Activated CD8-positive, alpha-beta memory T cell treated with anti-CD3 and anti-CD28 coated beads, Interleukin-2, amount 50 U/mL, for 1 hour (primary cell): Measurements from ENCODE around the gene DFFB.

Source experiments
- DNase-seq: peaks from one replicate; pipeline ENCODE4 v3.0.0-alpha.2; 2020; ENCODE audit errors: extremely low read depth

Gene DFFB

DNA sequence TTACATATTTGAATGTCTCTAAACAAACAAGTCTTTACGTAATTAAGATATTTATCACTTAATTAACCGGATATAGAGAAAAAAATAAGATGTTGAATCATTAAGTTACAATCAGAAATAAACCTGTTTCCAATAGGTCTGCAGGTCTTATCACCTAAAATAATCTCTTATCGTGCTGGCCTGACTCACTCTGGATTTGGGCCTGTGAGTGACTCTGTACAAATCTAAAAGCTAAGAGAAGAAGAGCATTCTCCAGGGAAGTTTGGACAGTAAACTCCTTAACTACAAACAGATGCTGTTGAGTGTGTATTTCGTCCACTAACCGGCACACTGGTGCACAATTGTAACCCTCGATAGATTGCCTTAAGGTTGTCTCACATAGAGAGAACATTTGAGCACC is 25.6 kb upstream of the DFFB start:
- DNase-seq = no peak

DNA sequence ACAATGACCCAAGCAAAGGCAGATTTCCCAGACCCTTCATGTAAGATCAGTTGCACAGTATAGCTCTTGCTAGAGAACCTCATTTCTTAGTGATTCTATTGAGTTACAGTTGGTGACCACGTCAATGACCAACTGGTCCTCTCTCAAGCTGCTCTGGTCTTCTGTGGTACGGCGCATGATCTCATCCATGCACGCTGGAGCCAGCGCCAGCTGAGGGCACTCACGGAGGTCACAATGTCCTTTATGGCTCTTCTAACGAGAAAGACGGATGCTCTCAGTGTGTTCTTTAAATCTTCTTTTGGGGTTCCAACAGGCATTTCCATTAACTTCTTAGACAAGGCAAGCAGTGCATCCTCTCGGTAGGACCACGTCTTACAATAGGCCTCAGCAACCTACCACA is 22.6 kb upstream of the DFFB start:
- no peak for DNase-seq

DNA sequence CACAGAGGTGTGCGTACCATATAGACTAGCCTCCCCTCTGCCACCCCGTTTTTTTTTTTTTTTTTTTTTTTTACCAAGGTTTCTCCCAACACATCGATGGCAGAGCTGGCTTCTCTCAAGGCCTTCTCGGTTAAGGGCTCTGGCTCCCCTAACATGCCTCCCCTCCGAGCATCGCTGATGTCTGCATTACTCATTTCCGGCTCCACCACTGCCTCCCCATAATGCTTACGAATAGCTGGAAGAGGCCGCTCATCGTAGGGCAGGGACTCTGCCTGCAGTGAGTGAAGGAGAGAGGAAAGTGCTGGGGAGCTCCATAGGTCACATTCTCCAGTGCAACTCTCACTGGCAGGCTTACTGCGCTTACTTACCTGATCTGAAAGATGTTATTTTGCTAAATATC is 20.9 kb upstream of the DFFB start:
- DNase-seq = no peak

DNA sequence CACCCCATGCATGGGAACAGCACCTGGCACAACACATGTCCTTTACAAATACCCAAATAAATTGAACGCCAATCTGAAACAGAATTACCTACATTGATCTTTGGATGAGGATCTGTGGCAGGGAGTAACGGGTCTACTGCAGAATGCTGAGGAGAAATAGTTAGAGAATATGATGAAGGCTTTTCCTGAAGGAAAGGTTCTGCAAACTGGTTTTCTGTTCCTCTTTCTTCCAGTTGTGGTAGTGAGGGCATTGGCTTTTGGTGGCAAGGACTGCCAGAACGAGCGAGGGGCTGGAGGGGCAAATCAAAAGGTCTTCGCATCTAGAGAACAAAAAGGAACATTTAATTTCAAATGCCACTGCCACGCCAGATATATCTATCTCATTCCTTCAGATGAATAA is 20.1 kb upstream of the DFFB start:
- DNase-seq = no peak

- no peak for DNase-seq
These were observed 19.6 kb upstream of the DFFB start for GRCh38 chr1:3837685-3838084.

DNA sequence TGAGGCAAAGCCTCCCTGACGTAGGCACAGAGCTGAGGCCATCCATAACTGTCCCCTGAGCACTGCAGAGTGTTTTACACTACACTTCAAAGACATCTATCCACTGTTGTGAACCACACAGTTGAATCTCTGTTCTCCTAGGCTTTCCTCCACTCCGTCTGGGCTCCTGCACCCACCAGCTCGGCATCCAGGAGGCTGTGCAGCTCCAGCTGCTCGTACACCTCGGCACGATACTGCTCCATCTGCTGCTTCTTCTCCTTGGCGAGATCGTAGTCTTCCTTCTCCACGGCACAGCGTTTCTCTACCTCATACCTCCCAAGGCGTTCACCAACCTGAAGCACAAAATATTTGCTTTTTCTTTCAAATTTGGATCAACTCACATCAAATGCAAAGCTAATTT is 18.5 kb upstream of the DFFB start:
- no peak for DNase-seq

GRCh38 chr1:3841491-3841890 is 15.8 kb upstream of the DFFB start:
- DNase-seq = no peak

DNA sequence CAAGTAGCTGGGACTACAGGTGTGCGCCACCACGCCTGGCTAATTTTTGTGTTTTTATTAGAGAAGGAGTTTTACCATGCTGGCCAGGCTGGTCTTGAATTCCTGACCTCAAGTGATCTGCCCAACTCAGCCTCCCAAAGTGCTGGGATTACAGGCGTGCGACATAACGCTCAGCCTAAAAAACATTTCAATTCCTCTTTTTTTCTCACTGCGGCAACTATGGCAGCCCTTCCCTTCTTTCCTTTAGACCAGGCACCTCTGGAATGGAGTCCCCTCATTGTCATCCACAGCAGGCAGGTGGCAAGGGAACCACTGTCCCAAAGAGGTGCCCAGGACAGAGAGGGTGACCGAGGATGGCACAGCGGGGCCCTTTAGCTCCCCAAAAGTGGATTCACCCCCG is 14.4 kb upstream of the DFFB start:
- no peak for DNase-seq

DNA sequence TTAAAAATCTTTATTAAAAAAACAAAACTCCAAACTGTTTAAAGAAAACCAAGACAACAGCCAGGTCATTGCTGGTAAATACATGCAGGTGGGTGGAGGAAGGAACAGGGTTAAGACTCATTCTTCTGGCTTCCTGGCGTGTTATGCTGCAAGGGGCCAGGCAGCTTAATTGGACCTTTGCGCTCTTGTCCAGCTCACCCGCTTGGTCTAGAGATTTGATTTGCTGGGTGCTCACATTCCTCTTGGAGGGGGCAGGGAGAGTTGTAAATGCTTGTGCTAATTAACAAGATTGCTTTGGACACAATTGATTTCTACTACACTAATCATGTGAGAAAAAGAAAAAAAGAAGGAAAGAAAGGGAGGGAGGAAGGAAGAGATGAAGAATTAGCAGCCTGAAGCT is 10.7 kb upstream of the DFFB start:
- DNase-seq = no peak

DNA sequence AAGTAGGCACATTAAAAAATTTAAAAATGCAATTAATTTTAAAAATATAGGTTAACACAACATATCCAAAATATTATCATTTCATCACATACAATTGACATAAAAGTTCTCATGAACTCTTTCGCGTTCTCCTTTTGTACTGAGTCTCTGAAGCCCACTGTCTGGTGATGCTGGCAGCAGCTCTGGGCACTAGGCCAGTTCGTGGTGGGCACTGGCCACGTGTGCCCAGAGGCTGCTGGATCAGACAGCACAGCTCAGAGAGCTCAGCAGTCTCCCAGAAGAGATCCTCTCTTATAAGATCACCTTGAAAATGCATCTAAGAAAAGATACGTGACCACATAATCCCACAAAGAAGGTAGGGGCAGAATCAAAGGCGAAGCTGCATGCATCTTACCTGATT is 10.2 kb upstream of the DFFB start:
- no peak for DNase-seq

DNA sequence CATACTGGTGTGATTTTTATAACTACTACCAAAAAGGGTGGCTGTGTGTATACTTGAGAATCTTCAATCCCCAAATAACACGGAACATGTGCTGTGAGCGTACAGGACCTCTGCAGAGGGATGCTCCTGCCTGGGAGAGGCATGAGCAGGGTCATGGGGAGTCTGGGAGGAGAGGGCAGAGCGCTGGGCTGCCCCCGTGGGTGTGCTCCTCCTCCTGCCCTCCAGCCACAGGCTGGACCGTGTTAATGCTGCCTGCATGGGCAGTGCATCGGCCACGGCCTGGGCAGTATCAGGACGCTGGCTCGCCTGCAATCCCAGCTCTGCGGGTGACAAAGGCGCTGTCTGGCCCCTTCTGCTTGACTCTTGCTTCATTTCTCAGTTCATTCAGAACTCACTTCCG is 6.4 kb upstream of the DFFB start:
- DNase-seq = no peak

GRCh38 chr1:3851292-3851691 is 6.0 kb upstream of the DFFB start:
- DNase-seq = no peak

GRCh38 chr1:3852091-3852490 is 5.2 kb upstream of the DFFB start:
- DNase-seq = no peak

DNA sequence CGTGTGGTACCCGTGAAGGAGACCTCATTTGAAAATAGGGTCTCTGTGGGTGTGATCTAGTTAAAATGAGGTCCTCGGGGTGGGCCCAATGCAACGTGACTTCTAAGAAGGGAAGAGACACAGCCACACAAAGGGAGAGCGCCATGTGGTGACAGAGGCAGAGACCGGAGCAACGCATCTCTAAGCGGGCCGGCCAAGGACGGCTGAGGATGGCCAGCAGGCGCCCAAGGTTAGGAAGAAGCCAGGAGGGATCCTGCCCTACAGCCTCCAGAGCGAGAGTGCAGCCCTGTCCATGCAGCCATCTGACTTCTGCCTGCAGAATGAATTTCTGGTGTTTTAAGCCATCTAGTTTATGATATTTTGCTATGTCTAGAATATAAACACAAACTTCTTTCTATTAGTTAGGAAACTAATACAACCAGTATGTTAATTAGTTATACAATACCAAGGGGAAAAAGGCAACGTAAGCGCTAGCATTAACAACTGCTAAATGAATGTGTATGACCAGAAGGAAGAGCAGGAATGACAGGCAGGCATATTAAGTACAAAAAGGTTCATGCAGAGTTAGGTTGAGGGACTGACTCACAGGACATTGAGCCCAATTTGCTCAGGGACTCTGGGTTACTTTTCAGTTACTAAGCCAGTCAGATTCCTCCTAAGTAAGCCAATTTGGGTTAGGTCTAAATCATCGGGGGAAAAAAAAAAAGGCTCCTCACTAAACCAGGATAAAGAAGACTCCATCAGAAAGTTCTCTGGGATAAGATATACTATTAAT is 4.4 kb upstream of the DFFB start:
- DNase-seq = no peak

GRCh38 chr1:3857791-3858129 is 484 bp downstream of the DFFB start:
- no peak for DNase-seq

DNA sequence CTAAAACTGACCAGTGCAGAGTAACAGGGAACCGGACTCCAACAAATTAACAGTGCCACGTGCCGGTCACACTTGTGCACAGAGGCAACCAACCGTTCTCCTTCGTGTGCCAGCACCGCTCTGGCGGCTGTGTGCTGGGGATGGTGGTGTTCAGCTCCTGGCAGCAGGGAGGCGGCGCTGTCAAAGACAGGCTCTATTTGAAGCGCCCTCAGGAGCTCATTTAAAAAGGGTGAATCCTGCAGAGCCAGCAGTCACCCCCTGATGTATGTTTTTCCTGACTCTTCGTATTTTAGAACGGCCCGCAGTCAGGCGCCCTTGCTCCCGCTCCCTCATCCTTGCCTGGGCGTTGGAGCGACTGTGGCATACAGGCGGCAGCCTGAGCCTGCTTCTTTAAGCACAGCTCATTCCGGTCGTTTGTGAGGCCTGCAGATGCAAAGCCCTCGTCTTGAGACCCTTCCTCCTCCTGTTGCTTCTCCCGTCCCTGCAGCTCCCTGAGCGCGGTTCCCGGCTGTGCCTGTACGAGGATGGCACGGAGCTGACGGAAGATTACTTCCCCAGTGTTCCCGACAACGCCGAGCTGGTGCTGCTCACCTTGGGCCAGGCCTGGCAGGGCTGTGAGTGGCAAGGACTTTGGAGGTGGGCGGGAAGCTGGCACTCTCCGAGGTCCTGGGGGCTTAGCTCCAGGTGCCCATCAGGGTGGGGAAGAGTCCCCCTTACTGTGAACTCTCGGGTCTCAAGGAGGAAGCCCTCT is 1.1 kb downstream of the DFFB start:
- DNase-seq = no peak

DNA sequence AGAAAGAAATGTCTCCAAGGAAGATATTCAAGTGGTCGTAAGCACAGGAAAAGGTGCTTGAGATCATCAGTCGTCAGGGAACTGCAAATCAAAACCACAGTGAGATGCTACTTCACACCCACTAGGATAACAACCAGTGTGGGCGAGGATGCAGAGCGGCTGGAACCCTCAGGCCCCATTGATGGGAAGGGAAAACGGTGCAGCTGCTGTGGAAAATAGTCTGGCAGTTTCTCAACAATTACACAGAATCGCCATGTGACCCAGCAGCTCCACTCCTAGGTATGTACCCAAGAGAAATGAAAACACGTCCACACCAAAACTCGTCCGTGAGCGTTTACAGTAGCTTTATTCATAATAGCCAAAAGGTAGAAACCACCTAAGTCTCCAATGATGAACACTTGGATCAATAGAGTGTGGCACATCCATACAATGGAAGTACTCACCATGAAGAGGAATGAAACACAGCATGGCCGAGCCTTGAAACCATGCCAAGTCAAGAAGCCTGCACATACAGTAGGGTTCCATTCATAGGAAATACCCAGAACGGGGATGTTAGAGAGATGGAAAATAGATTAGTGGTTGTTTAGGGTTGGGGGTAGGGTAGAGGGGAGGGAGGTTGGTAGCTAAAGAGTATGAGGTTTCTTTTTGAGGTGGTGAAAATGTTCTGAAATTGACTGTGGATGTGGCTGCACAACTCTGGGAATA is 6.1 kb downstream of the DFFB start:
- no peak for DNase-seq

DNA sequence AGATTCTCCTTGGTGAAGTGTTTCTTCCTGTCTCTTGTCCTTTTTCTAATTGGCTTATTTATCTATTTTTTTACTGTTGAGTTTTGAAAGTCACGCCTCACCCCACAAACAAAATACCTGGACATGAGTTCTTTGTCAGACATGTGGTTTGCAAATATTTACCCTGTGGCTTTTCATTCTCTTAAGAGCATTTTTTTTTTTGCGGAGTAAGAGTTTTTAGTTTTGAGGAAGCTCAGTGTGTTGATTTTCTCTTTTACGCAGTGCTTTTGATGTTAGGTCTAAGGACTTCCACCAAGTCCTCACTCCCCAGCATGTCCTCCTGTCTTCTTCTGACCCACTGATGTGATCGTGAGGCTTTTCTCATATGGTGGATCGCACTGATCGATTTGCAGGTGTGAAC is 7.6 kb downstream of the DFFB start:
- DNase-seq = no peak

GRCh38 chr1:3865606-3866160 is 8.4 kb downstream of the DFFB start:
- DNase-seq = no peak

DNA sequence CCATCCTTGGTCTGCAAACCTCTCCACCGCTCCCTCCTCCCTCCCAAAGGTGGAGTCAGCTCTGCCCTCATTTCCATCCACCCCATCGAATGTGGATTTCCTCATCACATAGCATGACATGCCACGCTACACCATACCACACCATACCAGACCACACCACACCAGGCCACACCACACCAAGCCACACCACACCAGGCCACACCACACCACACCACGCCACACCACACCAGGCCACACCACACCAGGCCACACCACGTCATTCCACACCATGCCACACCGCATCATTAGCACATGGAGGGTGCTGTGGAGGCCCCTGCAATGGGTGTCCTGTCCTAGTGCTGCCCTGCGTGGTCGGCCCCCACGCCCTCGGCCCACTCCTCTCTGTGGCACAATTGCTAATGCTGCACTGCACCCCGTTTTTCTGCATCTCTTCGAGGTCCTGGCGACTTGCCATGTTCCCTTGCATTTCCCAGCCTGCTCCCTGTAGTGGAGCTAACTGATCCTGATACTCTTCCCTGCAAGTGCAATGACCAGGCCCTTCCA is 11.3 kb downstream of the DFFB start:
- no peak for DNase-seq

- no peak for DNase-seq
These were observed 12.6 kb downstream of the DFFB start for GRCh38 chr1:3869751-3870301.

DNA sequence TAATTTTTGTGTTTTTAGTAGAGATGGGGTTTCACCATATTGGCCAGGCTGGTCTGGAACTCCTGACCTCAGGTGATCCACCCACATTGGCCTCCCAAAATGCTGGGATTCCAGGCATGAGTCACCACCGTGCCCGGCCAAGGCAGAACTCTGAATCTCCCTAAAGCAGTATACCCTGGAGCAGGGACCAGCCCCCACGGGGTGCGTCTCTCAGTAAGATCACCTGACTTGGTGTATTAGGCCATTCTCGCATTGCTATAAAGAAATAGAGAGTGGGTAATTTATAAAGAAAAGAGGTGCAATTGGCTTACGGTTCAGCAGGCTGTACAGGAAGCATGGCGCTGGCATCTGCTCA is 14.2 kb downstream of the DFFB start:
- no peak for DNase-seq
